ELR (cell line): Measurements from ENCODE around the gene MRPL40.

Source experiments
- DNase-seq: peaks from one replicate; pipeline ENCODE4 v3.0.0-alpha.2; 2015; ENCODE audit warnings: low read depth

The MRPL40 gene

GRCh38 chr22:19463008-19463407 is 30.7 kb downstream of the MRPL40 start:
- no peak for DNase-seq

- peak; percentile 92 for DNase-seq
These were observed 31.4 kb downstream of the MRPL40 start for GRCh38 chr22:19463491-19464469.

- no peak for DNase-seq
These were observed 32.2 kb downstream of the MRPL40 start for GRCh38 chr22:19464546-19464945.

GRCh38 chr22:19464975-19465374 is 32.6 kb downstream of the MRPL40 start:
- DNase-seq: no peak

GRCh38 chr22:19466126-19466716 is 33.9 kb downstream of the MRPL40 start:
- no peak for DNase-seq

GRCh38 chr22:19466848-19467752 is 34.8 kb downstream of the MRPL40 start:
- no peak for DNase-seq

GRCh38 chr22:19467912-19468311 is 35.6 kb downstream of the MRPL40 start:
- no peak for DNase-seq

- DNase-seq: no peak
These were observed 37.1 kb downstream of the MRPL40 start for GRCh38 chr22:19469421-19469820.

- DNase-seq: no peak
These were observed 37.7 kb downstream of the MRPL40 start for GRCh38 chr22:19470010-19470409.

- DNase-seq: no peak
These were observed 39.2 kb downstream of the MRPL40 start for GRCh38 chr22:19471572-19471971.

GRCh38 chr22:19472233-19472632 is 39.9 kb downstream of the MRPL40 start:
- no peak for DNase-seq

- DNase-seq: peak; percentile 18
These were observed 41.2 kb downstream of the MRPL40 start for GRCh38 chr22:19473578-19473977.

- DNase-seq: no peak
These were observed 43.7 kb downstream of the MRPL40 start for GRCh38 chr22:19476023-19476422.

- peak; percentile 29 for DNase-seq
These were observed 45.1 kb downstream of the MRPL40 start for GRCh38 chr22:19477321-19478044.

GRCh38 chr22:19478045-19478900 is 45.9 kb downstream of the MRPL40 start:
- DNase-seq: no peak

- DNase-seq: peak; percentile 81
These were observed 46.6 kb downstream of the MRPL40 start, which contains the start of gene UFD1 for GRCh38 chr22:19478901-19479354. Gene UFD1 (minus strand): TSS chr22:19479193. CDS start chr22:19479085, 108 bp downstream.

- peak; percentile 99 for DNase-seq
These were observed 47.2 kb downstream of the MRPL40 start, which contains the start of gene CDC45 for GRCh38 chr22:19479355-19480172. Gene CDC45 (plus strand): TSS chr22:19479920. CDS start chr22:19479969, 49 bp downstream.

- DNase-seq: no peak
These were observed 47.8 kb downstream of the MRPL40 start for GRCh38 chr22:19480173-19480568.

- DNase-seq: no peak
These were observed 48.4 kb downstream of the MRPL40 start for GRCh38 chr22:19480789-19481188.
